Measurements from ENCODE around the gene GATB.

DNA sequence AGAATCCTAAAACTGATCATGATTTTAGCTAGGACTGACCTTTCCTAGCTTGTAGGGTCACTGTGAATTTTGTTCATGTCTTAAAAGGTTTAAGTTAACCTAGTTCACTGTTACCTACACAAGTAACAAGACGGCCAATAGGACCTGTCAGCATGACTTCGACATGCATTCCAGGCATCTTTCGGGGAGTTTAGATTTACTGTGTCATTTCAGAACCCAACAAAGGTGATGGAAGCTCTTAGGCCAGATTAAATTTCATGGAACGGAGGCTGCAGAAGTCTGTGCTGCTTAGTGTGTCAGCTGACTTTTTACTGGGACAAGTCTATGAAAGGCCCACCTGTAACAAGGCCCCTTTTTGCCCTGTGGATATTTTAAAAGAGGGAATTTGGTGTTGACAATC lies 93.1 kb downstream of the GATB start:
- TF ChIP-seq POLR2AphosphoS5 (IDR thresholded peaks at IDR 0.05; ENCODE audit: borderline replicate concordance, low read depth, low read length) (no peak), EZH2 (IDR thresholded peaks at IDR 0.05) (no peak), FOXP2 (optimal IDR thresholded peaks at IDR 0.05; ENCODE audit: control extremely low read depth, extremely low read length, insufficient read depth) (no peak)
